PFSK-1 (cell line): Measurements from ENCODE around the gene RAB3GAP2.

Source experiments
- POLR2AphosphoS5 ChIP-seq: IDR thresholded peaks from 2 replicates; pipeline ENCODE4 v1.6.1; 2012; ENCODE audit warnings: low read depth, mild to moderate bottlenecking, control low read depth, low read length, moderate library complexity
- SIN3A ChIP-seq: IDR thresholded peaks from 2 replicates; pipeline ENCODE4 v1.6.1; 2012; ENCODE audit warnings: mild to moderate bottlenecking, low read length, moderate library complexity, borderline replicate concordance; ENCODE audit not compliant: insufficient read depth
- TAF1 ChIP-seq: IDR thresholded peaks from 2 replicates; pipeline ENCODE4 v1.6.1; 2012; ENCODE audit warnings: low read length, control low read depth, borderline replicate concordance; ENCODE audit not compliant: insufficient read depth
- TF ChIP-seq, protein P1 (sequence below), 2 experiments: IDR thresholded peaks; 2 replicates each; pipeline versions ENCODE4 v1.6.1 to v1.8.0; 2011 to 2012; ENCODE audit warnings: low read depth in 2 of 2, low read length in 2 of 2, control low read depth in 1 of 2, inconsistent platforms in 1 of 2, mild to moderate bottlenecking in 1 of 2, moderate library complexity in 1 of 2; ENCODE audit not compliant: insufficient read depth in 1 of 2

DNA sequence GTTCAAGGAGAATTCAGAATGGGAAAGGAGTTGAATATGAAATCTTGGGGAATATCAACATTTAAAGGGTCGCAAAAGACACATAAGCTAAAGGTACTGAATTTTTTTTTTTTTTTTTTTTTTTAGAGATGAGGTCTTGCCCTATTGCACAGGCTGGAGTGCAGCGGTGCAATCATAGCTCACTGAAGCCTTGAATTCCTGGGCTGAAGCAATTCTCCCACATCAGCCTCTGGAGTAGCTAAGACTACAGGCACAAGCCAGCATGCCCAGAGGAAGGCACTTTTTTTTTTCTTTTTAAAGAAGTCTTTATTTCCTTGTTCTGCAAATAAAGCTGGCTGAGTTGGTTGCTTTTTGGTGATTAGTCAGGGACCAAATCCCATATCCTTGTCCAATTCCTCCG, 44.1 kb upstream of the RAB3GAP2 start:
- TF ChIP-seq TAF1 (no peak), POLR2AphosphoS5 (no peak), SIN3A (no peak)
- TF ChIP-seq, protein P1, sequence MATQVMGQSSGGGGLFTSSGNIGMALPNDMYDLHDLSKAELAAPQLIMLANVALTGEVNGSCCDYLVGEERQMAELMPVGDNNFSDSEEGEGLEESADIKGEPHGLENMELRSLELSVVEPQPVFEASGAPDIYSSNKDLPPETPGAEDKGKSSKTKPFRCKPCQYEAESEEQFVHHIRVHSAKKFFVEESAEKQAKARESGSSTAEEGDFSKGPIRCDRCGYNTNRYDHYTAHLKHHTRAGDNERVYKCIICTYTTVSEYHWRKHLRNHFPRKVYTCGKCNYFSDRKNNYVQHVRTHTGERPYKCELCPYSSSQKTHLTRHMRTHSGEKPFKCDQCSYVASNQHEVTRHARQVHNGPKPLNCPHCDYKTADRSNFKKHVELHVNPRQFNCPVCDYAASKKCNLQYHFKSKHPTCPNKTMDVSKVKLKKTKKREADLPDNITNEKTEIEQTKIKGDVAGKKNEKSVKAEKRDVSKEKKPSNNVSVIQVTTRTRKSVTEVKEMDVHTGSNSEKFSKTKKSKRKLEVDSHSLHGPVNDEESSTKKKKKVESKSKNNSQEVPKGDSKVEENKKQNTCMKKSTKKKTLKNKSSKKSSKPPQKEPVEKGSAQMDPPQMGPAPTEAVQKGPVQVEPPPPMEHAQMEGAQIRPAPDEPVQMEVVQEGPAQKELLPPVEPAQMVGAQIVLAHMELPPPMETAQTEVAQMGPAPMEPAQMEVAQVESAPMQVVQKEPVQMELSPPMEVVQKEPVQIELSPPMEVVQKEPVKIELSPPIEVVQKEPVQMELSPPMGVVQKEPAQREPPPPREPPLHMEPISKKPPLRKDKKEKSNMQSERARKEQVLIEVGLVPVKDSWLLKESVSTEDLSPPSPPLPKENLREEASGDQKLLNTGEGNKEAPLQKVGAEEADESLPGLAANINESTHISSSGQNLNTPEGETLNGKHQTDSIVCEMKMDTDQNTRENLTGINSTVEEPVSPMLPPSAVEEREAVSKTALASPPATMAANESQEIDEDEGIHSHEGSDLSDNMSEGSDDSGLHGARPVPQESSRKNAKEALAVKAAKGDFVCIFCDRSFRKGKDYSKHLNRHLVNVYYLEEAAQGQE (IDR thresholded peaks at IDR 0.05; ENCODE audit: insufficient read depth in 1 of 2, low read depth in 2 of 2, low read length in 2 of 2) = no peak
